AG10803 (cell line): ENCODE data around the gene EMILIN2.
"Not testable (repeated sequence)": the region's sequence is repeated elsewhere in the genome, so short reads cannot be mapped to it uniquely, and the experiment has no call there.

Experiments used
- DNase-seq: peaks from one replicate; pipeline ENCODE4 v3.0.0; 2010; ENCODE audit warnings: low read depth
- H3K4me3 ChIP-seq: 2 replicates; pipeline ENCODE4 v1.5.1; 2011; ENCODE audit warnings: mild to moderate bottlenecking, low read length, control low read depth
- TF ChIP-seq, protein P1 (sequence below): conservative IDR thresholded peaks from 2 replicates; pipeline ENCODE4 v1.5.1; 2011; ENCODE audit warnings: mild to moderate bottlenecking, low read length, control low read depth, inconsistent platforms

Gene EMILIN2

DNA sequence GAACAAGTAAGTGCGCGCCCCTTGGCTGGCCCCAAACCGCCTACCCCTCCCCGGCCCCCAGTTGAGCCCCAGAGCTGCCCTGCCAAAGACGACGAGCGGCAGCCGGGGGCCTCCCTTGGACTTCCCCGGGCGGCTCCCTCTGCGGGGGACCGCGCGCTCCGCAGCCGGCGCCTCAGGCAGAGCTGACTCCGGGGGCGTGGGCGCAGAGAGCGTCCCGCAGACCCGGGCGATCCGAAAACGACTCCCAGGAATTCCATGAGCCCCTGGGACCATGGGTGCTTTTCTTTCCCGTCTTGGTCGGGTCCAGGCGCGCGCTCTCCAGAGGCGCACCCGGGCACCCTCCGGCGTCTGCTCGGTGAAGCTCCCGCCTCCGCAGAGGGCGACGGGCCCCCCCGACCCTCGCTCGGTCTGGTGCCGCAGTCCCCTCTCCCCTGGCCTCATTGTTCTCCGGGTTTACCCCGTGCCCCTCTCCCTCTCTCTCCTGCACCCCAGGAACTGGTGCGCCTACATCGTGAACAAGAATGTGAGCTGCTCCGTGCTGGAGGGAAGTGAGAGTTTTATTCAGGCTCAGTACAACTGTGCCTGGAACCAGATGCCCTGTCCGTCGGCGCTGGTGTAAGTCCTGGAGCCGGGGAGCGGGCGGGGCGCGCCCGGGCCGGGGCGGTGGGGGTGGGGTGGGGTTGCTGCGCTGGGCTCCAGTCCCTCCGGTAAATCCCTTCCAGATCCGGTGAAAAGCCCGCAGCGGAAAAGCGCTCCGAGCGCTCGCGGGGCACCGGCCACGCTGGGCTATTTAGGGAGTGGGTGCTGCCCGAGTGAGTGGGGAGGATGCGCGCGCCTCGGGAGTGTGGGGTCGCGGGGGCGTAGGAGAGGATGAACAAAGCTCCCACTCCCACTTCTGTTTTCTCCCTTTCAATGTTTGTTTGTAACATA lies 776 bp downstream of the EMILIN2 start:
- TF ChIP-seq, protein P1, sequence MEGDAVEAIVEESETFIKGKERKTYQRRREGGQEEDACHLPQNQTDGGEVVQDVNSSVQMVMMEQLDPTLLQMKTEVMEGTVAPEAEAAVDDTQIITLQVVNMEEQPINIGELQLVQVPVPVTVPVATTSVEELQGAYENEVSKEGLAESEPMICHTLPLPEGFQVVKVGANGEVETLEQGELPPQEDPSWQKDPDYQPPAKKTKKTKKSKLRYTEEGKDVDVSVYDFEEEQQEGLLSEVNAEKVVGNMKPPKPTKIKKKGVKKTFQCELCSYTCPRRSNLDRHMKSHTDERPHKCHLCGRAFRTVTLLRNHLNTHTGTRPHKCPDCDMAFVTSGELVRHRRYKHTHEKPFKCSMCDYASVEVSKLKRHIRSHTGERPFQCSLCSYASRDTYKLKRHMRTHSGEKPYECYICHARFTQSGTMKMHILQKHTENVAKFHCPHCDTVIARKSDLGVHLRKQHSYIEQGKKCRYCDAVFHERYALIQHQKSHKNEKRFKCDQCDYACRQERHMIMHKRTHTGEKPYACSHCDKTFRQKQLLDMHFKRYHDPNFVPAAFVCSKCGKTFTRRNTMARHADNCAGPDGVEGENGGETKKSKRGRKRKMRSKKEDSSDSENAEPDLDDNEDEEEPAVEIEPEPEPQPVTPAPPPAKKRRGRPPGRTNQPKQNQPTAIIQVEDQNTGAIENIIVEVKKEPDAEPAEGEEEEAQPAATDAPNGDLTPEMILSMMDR: no peak
- DNase-seq: peak; percentile 51
- H3K4me3 ChIP-seq: peak overlapping the region; percentile 68

DNA sequence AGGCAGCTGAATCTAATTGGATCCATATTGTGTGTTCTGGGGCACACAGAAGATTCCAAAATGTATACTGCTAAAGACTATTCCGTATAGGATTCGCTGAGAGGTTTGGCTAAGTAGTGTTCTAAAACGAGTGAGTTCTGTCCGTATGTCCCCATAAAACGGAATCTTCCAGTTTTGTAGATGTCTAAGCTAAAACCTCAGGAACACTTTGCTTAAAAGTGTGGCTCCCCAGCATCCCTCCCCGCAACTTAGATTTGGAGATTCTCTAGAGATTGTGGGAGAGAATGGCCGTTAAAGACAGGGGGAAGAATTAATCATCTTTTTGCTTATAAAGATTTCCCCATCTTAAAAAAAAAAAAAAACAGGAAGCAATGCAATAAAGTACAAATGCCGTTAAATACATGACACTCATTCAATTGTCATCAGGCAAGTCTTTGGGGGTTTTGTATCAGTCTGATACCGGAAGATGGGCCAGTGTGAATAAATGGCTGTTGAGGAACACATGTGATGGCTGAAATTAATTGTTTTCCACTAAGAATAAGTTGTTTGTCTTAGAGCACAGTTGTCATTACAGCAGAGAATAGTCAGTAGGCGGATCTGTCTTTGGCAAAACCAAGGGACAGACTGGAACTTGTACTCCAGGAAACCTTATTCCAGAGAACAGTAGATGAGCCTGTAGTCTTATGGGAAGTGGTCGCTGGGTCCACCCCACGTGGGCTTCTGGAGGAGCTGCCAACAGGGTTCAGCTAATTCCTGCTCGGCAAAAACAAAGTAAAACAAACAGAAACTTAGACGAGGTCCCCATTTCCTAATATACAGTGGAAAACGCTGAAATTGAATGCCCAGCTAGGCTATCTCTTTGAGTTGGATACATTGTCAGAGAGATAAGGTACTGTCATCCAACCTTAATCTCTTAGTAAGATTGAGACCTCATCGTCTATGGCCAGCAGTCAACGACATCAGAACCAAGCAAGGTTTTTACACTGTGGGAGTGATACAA lies 1.7 kb downstream of the EMILIN2 start:
- peak; percentile 13 for DNase-seq
- TF ChIP-seq, protein P1: no peak
- H3K4me3 ChIP-seq: peak overlapping the region; percentile 68

DNA sequence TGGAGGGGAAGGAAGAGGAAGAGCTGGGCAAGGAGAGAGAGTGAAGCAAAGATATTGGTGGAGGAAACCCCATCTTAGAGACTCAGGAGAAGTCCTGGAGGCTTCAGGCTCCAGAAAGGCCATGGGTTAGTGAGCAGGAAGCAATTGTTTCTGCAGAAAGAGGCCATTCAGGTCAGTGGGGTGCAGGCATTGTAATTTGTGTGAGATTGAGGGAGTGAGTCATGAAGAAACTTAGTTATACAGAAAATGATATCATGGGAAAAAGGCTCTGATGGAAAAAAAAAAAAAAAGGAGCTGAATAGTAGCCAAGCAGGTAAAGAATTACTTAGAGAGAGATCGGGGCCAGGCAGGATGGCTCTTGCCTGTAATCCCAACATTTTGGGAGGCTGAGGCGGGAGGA lies 4.0 kb downstream of the EMILIN2 start:
- H3K4me3 ChIP-seq: no peak overlapping the region
- DNase-seq: no peak
- TF ChIP-seq, protein P1: no peak

DNA sequence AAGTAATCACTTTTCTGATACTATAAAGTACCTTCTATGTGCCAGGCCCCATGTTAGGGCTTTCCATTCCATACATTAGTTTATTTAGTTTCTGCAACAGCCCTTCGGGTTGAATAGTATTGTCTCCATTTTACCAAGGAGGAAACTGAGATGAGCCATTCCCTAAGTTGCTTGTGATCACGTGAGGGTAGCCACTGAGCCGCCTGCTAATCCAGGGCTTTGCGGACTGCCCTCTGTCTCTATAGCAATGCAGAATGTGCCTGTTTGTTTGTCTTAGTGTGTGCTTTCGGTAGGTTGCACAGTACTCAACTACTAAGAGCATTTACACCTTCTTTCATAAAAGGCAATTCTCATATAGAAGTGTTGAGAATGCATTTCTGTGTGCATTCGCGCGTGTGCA lies 5.0 kb downstream of the EMILIN2 start:
- DNase-seq: no peak
- TF ChIP-seq, protein P1: no peak
- H3K4me3 ChIP-seq: no peak overlapping the region

DNA sequence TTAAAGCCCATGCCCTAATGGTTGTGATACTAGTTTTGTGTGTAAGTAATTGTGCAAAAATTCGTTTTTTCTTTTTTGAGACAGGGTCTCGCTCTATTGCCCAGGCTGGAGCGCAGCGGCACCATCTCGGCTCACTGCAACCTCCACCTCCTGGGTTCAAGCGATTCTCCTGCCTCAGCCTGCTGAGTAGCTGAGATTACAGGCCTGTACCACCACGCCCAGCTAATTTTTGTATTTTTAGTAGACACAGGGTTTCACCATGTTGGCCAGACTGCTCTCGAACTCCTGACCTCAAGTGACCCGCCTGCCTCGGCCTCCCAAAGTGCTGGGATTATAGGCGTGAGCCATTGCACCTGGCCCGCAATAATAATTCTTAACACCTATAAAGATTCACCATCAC lies 5.7 kb downstream of the EMILIN2 start:
- not testable (repeated sequence) for DNase-seq, H3K4me3 ChIP-seq

DNA sequence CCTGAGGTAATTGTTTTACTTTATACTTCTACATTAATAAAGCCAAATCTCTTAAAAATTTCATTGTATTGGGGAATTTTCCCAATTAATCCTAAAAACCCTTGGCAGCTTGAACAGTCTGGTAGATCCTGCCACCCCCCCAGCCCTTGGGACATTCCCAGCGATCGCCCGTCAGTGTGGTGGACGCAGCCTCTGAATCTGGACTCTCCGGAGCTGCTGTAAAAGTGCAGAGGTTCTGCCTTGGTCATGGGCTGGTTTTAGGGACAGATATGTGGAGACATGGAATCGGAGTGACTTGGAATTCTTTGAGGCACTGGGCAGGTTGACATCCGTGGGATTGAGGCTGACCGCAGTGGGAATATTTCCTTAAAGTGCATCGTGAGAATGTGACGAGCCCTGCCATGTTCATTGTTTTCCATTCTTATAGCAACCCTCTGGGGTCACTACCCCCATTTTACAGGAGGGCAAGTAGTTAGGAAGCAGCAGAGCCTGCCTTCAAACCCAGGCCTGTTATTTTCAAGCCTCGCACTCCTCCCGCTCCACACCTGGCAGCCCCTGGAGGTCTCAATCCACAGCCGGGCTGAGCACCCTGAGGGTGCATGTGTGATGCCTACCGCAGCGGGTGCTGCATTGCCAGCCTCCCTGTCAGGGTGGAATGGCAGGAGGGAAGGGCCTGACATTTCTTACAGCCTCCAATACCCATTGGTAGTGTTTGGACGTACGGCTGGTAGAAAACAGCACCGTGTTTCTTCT lies 6.5 kb downstream of the EMILIN2 start:
- TF ChIP-seq, protein P1: no peak
- no peak for DNase-seq

More for the DNA sequence above, 6.5 kb downstream of the EMILIN2 start:
- H3K4me3 ChIP-seq: no peak overlapping the region
